GM19468 (cell line): ENCODE results near the gene PDE8A.

Source experiments
- ATAC-seq: cut with Tn5 transposase; IDR thresholded peaks from one replicate; pipeline ENCODE4 v1.9.1; 2021; ENCODE audit warnings: mild to moderate bottlenecking, moderate library complexity, moderate number of reproducible peaks; ENCODE audit not compliant: unreplicated experiment; ENCODE audit errors: extremely low read depth

Gene PDE8A

GRCh38 chr15:84956199-84956598, 25.5 kb upstream of the PDE8A start:
- no peak for ATAC-seq

- ATAC-seq, result no peak
These were observed 21.1 kb upstream of the PDE8A start for GRCh38 chr15:84960391-84961113.

- no peak for ATAC-seq
These were observed 20.6 kb upstream of the PDE8A start for GRCh38 chr15:84961114-84961452.

- ATAC-seq, result no peak
These were observed 19.9 kb upstream of the PDE8A start for GRCh38 chr15:84961707-84962106.

- no peak for ATAC-seq
These were observed 18.7 kb upstream of the PDE8A start for GRCh38 chr15:84962955-84963354.

GRCh38 chr15:84967380-84967779, 14.3 kb upstream of the PDE8A start:
- ATAC-seq, result no peak

- no peak for ATAC-seq
These were observed 13.4 kb upstream of the PDE8A start for GRCh38 chr15:84968301-84968700.

GRCh38 chr15:84969257-84969656, 12.4 kb upstream of the PDE8A start:
- no peak for ATAC-seq

GRCh38 chr15:84970843-84971242, 10.8 kb upstream of the PDE8A start:
- no peak for ATAC-seq

GRCh38 chr15:84973492-84974460, 7.9 kb upstream of the PDE8A start:
- ATAC-seq, result no peak

- ATAC-seq, result no peak
These were observed 5.7 kb upstream of the PDE8A start for GRCh38 chr15:84975871-84976351.

GRCh38 chr15:84976746-84977345, 4.8 kb upstream of the PDE8A start:
- ATAC-seq, result no peak

- ATAC-seq, result no peak
These were observed 2.0 kb upstream of the PDE8A start for GRCh38 chr15:84979651-84980050.

GRCh38 chr15:84980196-84981053, 1.2 kb upstream of the PDE8A start:
- ATAC-seq, result peak; percentile 38

GRCh38 chr15:84981054-84981710, 474 bp upstream of the PDE8A start:
- peak; percentile 36 for ATAC-seq

- ATAC-seq, result no peak
These were observed 755 bp downstream of the PDE8A start for GRCh38 chr15:84982301-84982920.

GRCh38 chr15:84983294-84983693, 1.6 kb downstream of the PDE8A start:
- ATAC-seq, result no peak

- ATAC-seq, result no peak
These were observed 2.1 kb downstream of the PDE8A start for GRCh38 chr15:84983711-84984110.

- ATAC-seq, result no peak
These were observed 3.5 kb downstream of the PDE8A start for GRCh38 chr15:84985158-84985557.
